Measurements from ENCODE around the gene PSMB1. TPM values are rescaled to one million over a fixed set of nuclear protein-coding genes. Genes with fewer than 3 reads are reported as not detected.

Gene PSMB1
- total RNA-seq, 1 donor from 2014 or later = 165 TPM

DNA sequence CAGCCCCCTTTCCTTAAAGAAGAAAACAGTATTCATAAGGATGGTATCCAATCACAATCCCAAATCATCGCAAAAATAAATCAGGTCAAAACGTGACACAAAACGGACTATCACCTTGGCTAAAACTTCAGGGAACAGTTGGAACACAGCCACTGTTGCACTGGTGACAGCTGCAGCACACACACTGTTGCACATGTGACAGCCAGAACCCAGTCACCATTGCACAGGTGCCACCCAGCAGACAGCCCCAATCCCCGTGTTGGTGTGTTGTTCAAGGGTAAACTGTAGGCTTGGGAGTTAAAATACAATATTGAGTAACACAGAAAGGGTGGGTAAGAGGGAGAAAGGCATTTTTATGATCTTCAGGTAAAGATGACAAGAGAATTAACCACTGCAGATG, 15.8 kb downstream of the PSMB1 start:
- TF ChIP-seq, protein P1, sequence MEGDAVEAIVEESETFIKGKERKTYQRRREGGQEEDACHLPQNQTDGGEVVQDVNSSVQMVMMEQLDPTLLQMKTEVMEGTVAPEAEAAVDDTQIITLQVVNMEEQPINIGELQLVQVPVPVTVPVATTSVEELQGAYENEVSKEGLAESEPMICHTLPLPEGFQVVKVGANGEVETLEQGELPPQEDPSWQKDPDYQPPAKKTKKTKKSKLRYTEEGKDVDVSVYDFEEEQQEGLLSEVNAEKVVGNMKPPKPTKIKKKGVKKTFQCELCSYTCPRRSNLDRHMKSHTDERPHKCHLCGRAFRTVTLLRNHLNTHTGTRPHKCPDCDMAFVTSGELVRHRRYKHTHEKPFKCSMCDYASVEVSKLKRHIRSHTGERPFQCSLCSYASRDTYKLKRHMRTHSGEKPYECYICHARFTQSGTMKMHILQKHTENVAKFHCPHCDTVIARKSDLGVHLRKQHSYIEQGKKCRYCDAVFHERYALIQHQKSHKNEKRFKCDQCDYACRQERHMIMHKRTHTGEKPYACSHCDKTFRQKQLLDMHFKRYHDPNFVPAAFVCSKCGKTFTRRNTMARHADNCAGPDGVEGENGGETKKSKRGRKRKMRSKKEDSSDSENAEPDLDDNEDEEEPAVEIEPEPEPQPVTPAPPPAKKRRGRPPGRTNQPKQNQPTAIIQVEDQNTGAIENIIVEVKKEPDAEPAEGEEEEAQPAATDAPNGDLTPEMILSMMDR (IDR thresholded peaks at IDR 0.05; ENCODE audit: unreplicated experiment) = no peak
- no peaks in the 10 kb centered on the region for H3K27me3 Mint-ChIP-seq (ENCODE audit: unreplicated experiment)
- no peaks in the 10 kb centered on the region for H3K9me3 Mint-ChIP-seq (ENCODE audit: unreplicated experiment)
- no peak overlapping the region for H3K27ac Mint-ChIP-seq (ENCODE audit: unreplicated experiment)
- no peak for DNase-seq (ENCODE audit: low spot score)
- H3K36me3 Mint-ChIP-seq (ENCODE audit: low read depth, unreplicated experiment) = peaks cover 22% of the 10 kb centered on the region
- no peaks in the 10 kb centered on the region for H3K4me1 Mint-ChIP-seq (ENCODE audit: unreplicated experiment)
- no peak overlapping the region for H3K4me3 Mint-ChIP-seq (ENCODE audit: unreplicated experiment)

- H3K27ac Mint-ChIP-seq (ENCODE audit: unreplicated experiment) = no peak overlapping the region
- DNase-seq (ENCODE audit: low spot score) = no peak
- H3K9me3 Mint-ChIP-seq (ENCODE audit: unreplicated experiment) = no peaks in the 10 kb centered on the region
- no peak overlapping the region for H3K4me3 Mint-ChIP-seq (ENCODE audit: unreplicated experiment)
- H3K27me3 Mint-ChIP-seq (ENCODE audit: unreplicated experiment) = no peaks in the 10 kb centered on the region
- no peaks in the 10 kb centered on the region for H3K4me1 Mint-ChIP-seq (ENCODE audit: unreplicated experiment)
- H3K36me3 Mint-ChIP-seq (ENCODE audit: low read depth, unreplicated experiment) = peaks cover 22% of the 10 kb centered on the region
- TF ChIP-seq, protein P1 (IDR thresholded peaks at IDR 0.05; ENCODE audit: unreplicated experiment) = no peak
Observed at GRCh38 chr6:170536671-170537070, 16.4 kb downstream of the PSMB1 start.

DNA sequence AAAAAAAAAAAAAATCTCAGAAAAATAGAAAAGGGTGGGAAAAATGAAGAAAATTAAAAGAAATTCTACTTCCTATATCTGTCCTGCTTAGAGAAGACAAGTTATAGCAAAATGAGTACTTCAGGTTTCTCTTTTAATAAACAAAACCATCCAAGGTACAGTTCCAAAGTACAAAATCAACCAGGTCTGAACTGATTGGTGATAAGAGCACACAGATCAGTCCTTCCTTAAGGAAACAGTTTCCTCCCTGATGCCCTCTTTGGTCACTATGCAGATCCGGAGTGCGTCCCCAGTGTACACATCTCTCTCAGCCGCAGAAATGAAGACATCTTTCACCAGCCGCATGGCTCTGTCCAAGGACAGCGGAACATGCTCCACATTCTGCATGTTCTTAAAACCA, 18.1 kb downstream of the PSMB1 start:
- no peak for DNase-seq (ENCODE audit: low spot score)
- no peak overlapping the region for H3K27ac Mint-ChIP-seq (ENCODE audit: unreplicated experiment)
- TF ChIP-seq, protein P1 (IDR thresholded peaks at IDR 0.05; ENCODE audit: unreplicated experiment) = no peak
- no peaks in the 10 kb centered on the region for H3K27me3 Mint-ChIP-seq (ENCODE audit: unreplicated experiment)
- no peaks in the 10 kb centered on the region for H3K4me1 Mint-ChIP-seq (ENCODE audit: unreplicated experiment)
- no peaks in the 10 kb centered on the region for H3K9me3 Mint-ChIP-seq (ENCODE audit: unreplicated experiment)
- H3K36me3 Mint-ChIP-seq (ENCODE audit: low read depth, unreplicated experiment) = peaks cover 19% of the 10 kb centered on the region
- no peak overlapping the region for H3K4me3 Mint-ChIP-seq (ENCODE audit: unreplicated experiment)

- no peak for DNase-seq (ENCODE audit: low spot score)
- Mint-ChIP-seq H3K36me3 (ENCODE audit: low read depth, unreplicated experiment) (peaks cover 17% of the 10 kb centered on the region), H3K9me3 (ENCODE audit: unreplicated experiment) (no peaks in the 10 kb centered on the region), H3K4me3 (ENCODE audit: unreplicated experiment) (no peak overlapping the region), H3K27me3 (ENCODE audit: unreplicated experiment) (no peaks in the 10 kb centered on the region), H3K27ac (ENCODE audit: unreplicated experiment) (no peak overlapping the region), H3K4me1 (ENCODE audit: unreplicated experiment) (peaks cover 4% of the 10 kb centered on the region)
- TF ChIP-seq, protein P1 (IDR thresholded peaks at IDR 0.05; ENCODE audit: unreplicated experiment) = no peak
Observed at GRCh38 chr6:170533792-170534191, 19.3 kb downstream of the PSMB1 start.

DNA sequence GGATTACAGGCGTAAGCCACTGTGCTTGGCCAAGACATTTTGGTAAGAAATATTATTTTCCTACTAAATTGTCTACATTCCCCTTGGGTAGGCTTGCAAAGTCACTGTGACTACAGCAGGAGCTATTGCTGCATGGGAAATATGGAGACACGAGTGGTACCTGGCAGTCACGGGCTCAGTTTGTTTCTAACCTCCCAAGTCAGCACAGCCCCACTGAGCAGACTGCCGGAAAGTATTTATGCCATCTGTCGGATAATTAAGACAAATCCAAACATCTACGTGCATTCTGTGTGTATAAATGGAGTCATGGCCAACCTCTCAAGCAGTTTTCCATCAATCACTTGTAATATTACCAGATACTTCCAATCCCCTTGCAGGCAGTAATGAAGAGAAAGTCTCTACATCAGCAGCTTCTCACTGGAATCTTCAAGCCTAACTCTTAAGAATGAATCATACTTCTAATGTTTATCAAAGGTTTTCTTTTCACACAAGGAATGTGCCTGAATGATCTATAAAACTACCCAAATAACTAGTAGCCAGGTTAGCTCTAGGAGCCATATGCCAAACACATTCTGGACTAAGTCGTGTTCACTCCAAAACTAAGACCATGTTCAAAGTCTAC, 20.1 kb downstream of the PSMB1 start:
- TF ChIP-seq, protein P1 (IDR thresholded peaks at IDR 0.05; ENCODE audit: unreplicated experiment) = no peak
- no peak overlapping the region for H3K27ac Mint-ChIP-seq (ENCODE audit: unreplicated experiment)
- H3K27me3 Mint-ChIP-seq (ENCODE audit: unreplicated experiment) = no peaks in the 10 kb centered on the region
- no peak overlapping the region for H3K4me3 Mint-ChIP-seq (ENCODE audit: unreplicated experiment)
- peaks cover 22% of the 10 kb centered on the region for H3K36me3 Mint-ChIP-seq (ENCODE audit: low read depth, unreplicated experiment)
- DNase-seq (ENCODE audit: low spot score) = no peak
- H3K9me3 Mint-ChIP-seq (ENCODE audit: unreplicated experiment) = no peaks in the 10 kb centered on the region
- peaks cover 11% of the 10 kb centered on the region for H3K4me1 Mint-ChIP-seq (ENCODE audit: unreplicated experiment)

Data from endothelial cell (in vitro differentiated cells).